Kidney (tissue), 14 donors: ENCODE measurements around the gene DDB1. TPM values are rescaled to one million over a fixed set of nuclear protein-coding genes. Genes with fewer than 3 reads are reported as not detected.

ENCODE experiments used
- DNase-seq, 5 donors: peaks; one replicate each; pipeline ENCODE4 v3.0.0-alpha.2; 2013 to 2020
- FAIRE-seq: peaks from 2 replicates; lab custom pipeline; 2012; peaks lifted over from hg19 to GRCh38; lab: Jason Lieb, UNC
- H3K27ac ChIP-seq, 2 donors: one replicate each; pipeline ENCODE4 v1.7.0; 2013; ENCODE audit warnings: low read depth in 2 of 2, low read length in 2 of 2, inconsistent platforms in 1 of 2
- H3K27me3 ChIP-seq: one replicate; pipeline ENCODE4 v1.7.1; 2013; ENCODE audit warnings: low read length, inconsistent platforms; ENCODE audit not compliant: control insufficient read depth, insufficient read depth
- H3K36me3 ChIP-seq, 3 donors: one replicate each; pipeline versions ENCODE4 v1.7.0 to v1.7.1; 2013; ENCODE audit warnings: low read length in 3 of 3, control low read depth in 1 of 3, inconsistent platforms in 1 of 3; ENCODE audit not compliant: insufficient read depth in 3 of 3, control insufficient read depth in 2 of 3
- H3K4me1 ChIP-seq, 3 donors: one replicate each; pipeline versions ENCODE4 v1.7.0 to v1.7.1; 2013; ENCODE audit warnings: low read length in 3 of 3, inconsistent platforms in 1 of 3, low read depth in 1 of 3; ENCODE audit not compliant: control insufficient read depth in 2 of 3, insufficient read depth in 2 of 3
- H3K4me3 ChIP-seq, 3 donors: one replicate each; pipeline versions ENCODE4 v1.7.0 to v1.8.1; 2013; ENCODE audit warnings: low read length in 3 of 3, control low read depth in 1 of 3, inconsistent platforms in 1 of 3
- H3K9ac ChIP-seq, 3 donors: one replicate each; pipeline versions ENCODE4 v1.7.0 to v1.7.1; 2013; ENCODE audit warnings: low read length in 3 of 3, control low read depth in 1 of 3, inconsistent platforms in 1 of 3
- H3K9me3 ChIP-seq, 3 donors: one replicate each; pipeline versions ENCODE4 v1.7.0 to v1.7.1; 2013; ENCODE audit warnings: low read length in 3 of 3, control low read depth in 1 of 3, inconsistent platforms in 1 of 3; ENCODE audit not compliant: control insufficient read depth in 2 of 3, insufficient read depth in 1 of 3
- intact Hi-C: fragments of 100-400 bp; cut with DNase I; formaldehyde crosslinking; loops from one replicate; pipeline ENCODE4 v1.11.1; 2022
- polyA plus RNA-seq: library from polyadenylated mRNA; stranded (reverse); fragments of 350-450 nt; fragmentation: Illumina TruSeq; extraction: RNeasy Lipid Tissue Mini Kit (QIAGEN cat#74804); gene quantifications from one replicate; pipeline ENCODE4 v1.2.3, GENCODE V29; 2014; ENCODE audit warnings: low read depth, low replicate concordance; ENCODE audit not compliant: insufficient read depth
- total RNA-seq: library from RNA; stranded (reverse); fragmentation: NEBNext Ultra II Directional; extraction: Animal tissue kit (Norgen Biotek cat#: 25700); gene quantifications from one replicate; pipeline ENCODE4 v1.2.1, GENCODE V29; 2021
- TF ChIP-seq, protein P1 (sequence below): IDR thresholded peaks from 3 replicates; pipeline ENCODE4 v1.5.1; 2012; ENCODE audit warnings: mild to moderate bottlenecking, moderate library complexity, borderline replicate concordance; ENCODE audit not compliant: insufficient read depth; ENCODE audit errors: extremely low read depth
- donor health status: control.
- donor health status: control.
- donor health status: control.
- donor health status: control.
- donor health status: control.
- donor health status: DM: yes; HTN: yes; CAD: no.
- donor health status: Normal renal cell carcinoma (clear cell type).

Gene DDB1
- total and polyA plus RNA-seq, 2 donors from 2014 or later, result 131 to 185 TPM

DNA sequence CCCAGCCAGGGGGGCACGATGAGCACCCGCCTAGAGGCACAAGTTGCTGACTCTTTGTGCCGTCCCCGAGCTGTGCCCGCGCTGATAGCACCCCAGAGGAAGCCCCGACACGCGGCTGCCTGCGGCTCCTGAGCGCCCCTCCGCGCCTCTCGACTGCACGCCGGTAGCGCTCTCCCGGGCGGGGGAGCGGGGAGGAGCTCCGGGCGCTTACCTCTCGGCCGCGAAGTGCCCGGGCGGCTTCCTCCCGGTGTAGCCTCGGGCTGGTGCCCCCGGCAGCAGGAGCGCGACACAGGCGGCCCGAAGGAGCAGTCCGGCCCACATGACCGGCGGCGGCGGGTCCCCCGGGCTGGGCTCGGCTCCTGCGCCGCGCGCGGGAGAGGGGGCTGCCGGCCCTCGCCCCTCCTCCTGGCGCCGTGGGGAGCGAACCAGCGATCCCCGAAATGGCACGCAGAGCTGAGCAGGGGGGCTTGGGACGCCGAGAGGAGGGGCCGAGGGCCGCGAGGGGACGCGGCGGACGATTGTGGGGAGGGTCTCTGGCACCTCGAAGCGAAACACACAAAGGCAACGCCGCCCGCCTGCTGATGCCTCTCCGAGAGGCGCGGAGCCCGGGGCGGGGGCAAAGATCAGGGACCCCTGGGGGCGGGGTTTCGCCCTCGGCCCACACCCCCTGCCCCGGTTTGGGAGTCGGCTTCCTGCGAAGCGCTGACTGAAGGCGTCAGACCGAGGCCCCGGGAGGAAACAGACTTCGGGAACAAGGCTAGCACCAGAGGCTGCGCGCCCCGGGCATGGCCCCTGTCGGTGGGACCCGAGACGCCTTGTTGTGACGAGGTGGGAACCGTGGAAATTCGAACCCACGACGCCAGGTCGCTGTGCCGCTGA, 37.9 kb downstream of the DDB1 start, which contains the start of gene VWCE:
Gene VWCE (minus strand): TSS at position 600 of the 879 bp plus-strand sequence. CDS start 279 bp downstream, at position 321.
- FAIRE-seq (no peak), DNase-seq (peak; percentile 81 to 91 (median 86))
- TF ChIP-seq, protein P1, sequence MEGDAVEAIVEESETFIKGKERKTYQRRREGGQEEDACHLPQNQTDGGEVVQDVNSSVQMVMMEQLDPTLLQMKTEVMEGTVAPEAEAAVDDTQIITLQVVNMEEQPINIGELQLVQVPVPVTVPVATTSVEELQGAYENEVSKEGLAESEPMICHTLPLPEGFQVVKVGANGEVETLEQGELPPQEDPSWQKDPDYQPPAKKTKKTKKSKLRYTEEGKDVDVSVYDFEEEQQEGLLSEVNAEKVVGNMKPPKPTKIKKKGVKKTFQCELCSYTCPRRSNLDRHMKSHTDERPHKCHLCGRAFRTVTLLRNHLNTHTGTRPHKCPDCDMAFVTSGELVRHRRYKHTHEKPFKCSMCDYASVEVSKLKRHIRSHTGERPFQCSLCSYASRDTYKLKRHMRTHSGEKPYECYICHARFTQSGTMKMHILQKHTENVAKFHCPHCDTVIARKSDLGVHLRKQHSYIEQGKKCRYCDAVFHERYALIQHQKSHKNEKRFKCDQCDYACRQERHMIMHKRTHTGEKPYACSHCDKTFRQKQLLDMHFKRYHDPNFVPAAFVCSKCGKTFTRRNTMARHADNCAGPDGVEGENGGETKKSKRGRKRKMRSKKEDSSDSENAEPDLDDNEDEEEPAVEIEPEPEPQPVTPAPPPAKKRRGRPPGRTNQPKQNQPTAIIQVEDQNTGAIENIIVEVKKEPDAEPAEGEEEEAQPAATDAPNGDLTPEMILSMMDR, result no peak
- H3K4me1 ChIP-seq, result peaks cover 0 to 8% (median 0%) of the 10 kb centered on the region in 3 donors
- H3K4me3 ChIP-seq, result peak within 1 kb of the TSS; percentile 39 to 59 (median 42)
- intact Hi-C loops, result no loop called here
- H3K27ac ChIP-seq, result no peak within 1 kb of the TSS
- no peaks in the 10 kb centered on the region for H3K9me3 ChIP-seq
- H3K36me3 ChIP-seq, result peaks cover 0 to 7% (median 3%) of the 10 kb centered on the region in 3 donors
- H3K27me3 ChIP-seq, result no peaks in the 10 kb centered on the region
- no peak within 1 kb of the TSS for H3K9ac ChIP-seq

DNA sequence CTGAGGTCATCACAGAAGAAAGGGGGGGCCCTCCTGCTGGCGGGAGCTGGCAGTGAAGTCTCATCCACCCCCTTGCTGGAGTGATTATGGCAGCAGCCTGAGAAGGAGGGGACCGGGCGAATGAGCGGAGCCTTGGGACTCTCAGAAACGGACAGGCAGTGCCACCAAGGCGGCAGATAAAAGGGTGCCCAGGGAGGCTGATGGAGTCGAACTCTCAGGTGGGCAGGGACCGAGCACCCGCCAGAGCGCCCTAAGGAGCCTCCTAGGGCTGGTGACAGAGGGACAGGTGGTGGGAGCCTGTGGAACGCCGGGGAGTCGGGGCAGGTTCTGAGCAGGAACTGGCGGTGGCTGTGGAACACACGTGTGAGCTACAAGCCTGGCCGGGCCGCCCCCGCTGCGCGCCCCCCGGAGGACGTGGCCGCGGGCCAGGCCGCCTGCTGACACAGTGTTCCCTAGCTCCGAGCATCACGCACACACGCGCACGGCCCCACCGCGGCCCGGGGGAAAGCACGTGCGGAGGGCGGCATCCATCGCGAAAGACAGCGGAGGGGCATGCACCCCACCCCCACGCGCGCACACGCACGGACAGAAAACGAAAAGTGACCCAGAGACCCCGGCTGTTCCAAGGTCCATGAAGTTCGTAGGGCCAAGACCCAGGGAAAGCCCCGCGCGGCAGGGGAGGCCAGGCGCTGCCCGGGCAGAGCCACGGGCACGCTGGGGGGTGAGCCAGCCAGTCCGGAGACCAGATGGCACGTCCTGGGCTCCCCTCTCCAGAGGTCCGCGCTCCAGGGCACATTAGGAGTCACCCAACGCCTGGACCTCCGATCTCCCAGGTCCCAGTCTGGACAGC, 38.8 kb downstream of the DDB1 start:
- intact Hi-C loops, result no loop called here
- no peak overlapping the region for H3K27ac ChIP-seq
- H3K9me3 ChIP-seq, result no peaks in the 10 kb centered on the region
- H3K4me1 ChIP-seq, result peaks cover 0 to 8% (median 0%) of the 10 kb centered on the region in 3 donors
- DNase-seq (peak; percentile 49 to 87 (median 81)), FAIRE-seq (no peak)
- no peaks in the 10 kb centered on the region for H3K36me3 ChIP-seq
- TF ChIP-seq, protein P1, result no peak
- no peaks in the 10 kb centered on the region for H3K27me3 ChIP-seq
- no peak overlapping the region for H3K9ac ChIP-seq
- peak overlapping the region; percentile 39 to 59 (median 42) for H3K4me3 ChIP-seq

DNA sequence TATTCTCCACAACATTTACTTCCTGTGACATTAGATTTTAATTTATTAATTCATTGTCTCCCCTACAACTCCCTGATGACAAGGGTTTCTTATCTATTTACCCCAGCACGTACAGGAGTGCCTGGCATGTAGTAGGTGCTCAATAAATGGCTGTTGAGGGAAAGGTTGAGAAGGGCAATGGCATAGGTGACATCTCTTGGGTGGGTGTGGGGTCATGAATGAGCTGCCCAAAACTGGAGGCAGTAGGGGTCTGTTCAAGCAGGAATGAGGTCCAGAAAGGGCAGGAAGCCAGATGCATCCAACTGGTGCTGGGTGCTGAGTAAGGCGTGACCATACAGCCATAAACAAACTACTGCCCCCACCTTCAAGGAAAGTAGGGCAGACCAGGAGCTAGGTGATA, 40.5 kb downstream of the DDB1 start:
- H3K27ac ChIP-seq, result no peak overlapping the region
- DNase-seq (no peak), FAIRE-seq (no peak)
- H3K4me1 ChIP-seq, result peaks cover 0 to 10% (median 0%) of the 10 kb centered on the region in 3 donors
- H3K4me3 ChIP-seq, result no peak overlapping the region
- intact Hi-C loops, result no loop called here
- H3K9me3 ChIP-seq, result no peaks in the 10 kb centered on the region
- H3K9ac ChIP-seq, result no peak overlapping the region
- TF ChIP-seq, protein P1, result no peak
- no peaks in the 10 kb centered on the region for H3K27me3 ChIP-seq
- H3K36me3 ChIP-seq, result no peaks in the 10 kb centered on the region
